ENCODE results near the gene NCOA3.

The NCOA3 gene

GRCh38 chr20:47598911-47599744 lies 97.4 kb downstream of the NCOA3 start:
- Mint-ChIP-seq H3K9me3 (no peaks in the 10 kb centered on the region), H3K27ac (no peak overlapping the region), H3K4me1 (peaks cover 56% of the 10 kb centered on the region), H3K27me3 (no peaks in the 10 kb centered on the region), H3K4me3 (no peak overlapping the region)
- DNase-seq (no peak), ATAC-seq (no peak)

- Mint-ChIP-seq H3K4me3 (no peak overlapping the region), H3K4me1 (peaks cover 69% of the 10 kb centered on the region), H3K9me3 (no peaks in the 10 kb centered on the region), H3K27ac (peak overlapping the region in 1 of 2 donors; percentile 79), H3K27me3 (no peaks in the 10 kb centered on the region)
- DNase-seq (no peak), ATAC-seq (no peak)
Measured at GRCh38 chr20:47600967-47601547, 99.4 kb downstream of the NCOA3 start.

GRCh38 chr20:47603260-47603659 lies 101.6 kb downstream of the NCOA3 start:
- Mint-ChIP-seq H3K9me3 (no peaks in the 10 kb centered on the region), H3K27ac (peak overlapping the region; percentile 47 to 86), H3K4me1 (peaks cover 75% of the 10 kb centered on the region), H3K4me3 (peak overlapping the region in 1 of 2 donors; percentile 28), H3K27me3 (no peaks in the 10 kb centered on the region)
- DNase-seq = no peak
- no peak for ATAC-seq

GRCh38 chr20:47605673-47606413 lies 104.2 kb downstream of the NCOA3 start:
- Mint-ChIP-seq H3K27ac (peak overlapping the region; percentile 94 to 99), H3K27me3 (no peaks in the 10 kb centered on the region), H3K4me3 (peak overlapping the region; percentile 52 to 54), H3K9me3 (no peaks in the 10 kb centered on the region), H3K4me1 (peaks cover 91% of the 10 kb centered on the region)
- DNase-seq (no peak), ATAC-seq (no peak)

GRCh38 chr20:47606414-47606982 lies 104.8 kb downstream of the NCOA3 start:
- peak overlapping the region; percentile 94 to 99 for H3K27ac Mint-ChIP-seq
- H3K9me3 Mint-ChIP-seq = no peaks in the 10 kb centered on the region
- ATAC-seq (no peak), DNase-seq (no peak)
- H3K4me3 Mint-ChIP-seq = peak overlapping the region; percentile 29 to 75
- H3K27me3 Mint-ChIP-seq = no peaks in the 10 kb centered on the region
- peaks cover 92% of the 10 kb centered on the region for H3K4me1 Mint-ChIP-seq

- H3K27me3 Mint-ChIP-seq = no peaks in the 10 kb centered on the region
- H3K9me3 Mint-ChIP-seq = no peaks in the 10 kb centered on the region
- DNase-seq (no peak), ATAC-seq (peak; percentile 50)
- H3K4me3 Mint-ChIP-seq = peak overlapping the region; percentile 29 to 75
- peak overlapping the region; percentile 94 to 99 for H3K27ac Mint-ChIP-seq
- peaks cover 94% of the 10 kb centered on the region for H3K4me1 Mint-ChIP-seq
Measured at GRCh38 chr20:47606983-47607613, 105.4 kb downstream of the NCOA3 start.

- Mint-ChIP-seq H3K27me3 (no peaks in the 10 kb centered on the region), H3K4me3 (no peak overlapping the region), H3K9me3 (no peaks in the 10 kb centered on the region), H3K4me1 (peaks cover 95% of the 10 kb centered on the region), H3K27ac (peak overlapping the region; percentile 40 to 74)
- DNase-seq = no peak
- ATAC-seq = no peak
Measured at GRCh38 chr20:47609001-47609400, 107.3 kb downstream of the NCOA3 start.

GRCh38 chr20:47610247-47610944 lies 108.7 kb downstream of the NCOA3 start:
- Mint-ChIP-seq H3K27me3 (no peaks in the 10 kb centered on the region), H3K4me1 (peaks cover 95% of the 10 kb centered on the region), H3K4me3 (peak overlapping the region; percentile 37 to 85), H3K9me3 (no peaks in the 10 kb centered on the region), H3K27ac (peak overlapping the region; percentile 96 to 98)
- DNase-seq (peak; percentile 40 to 69), ATAC-seq (peak; percentile 98)

- Mint-ChIP-seq H3K4me1 (peaks cover 93% of the 10 kb centered on the region), H3K27me3 (no peaks in the 10 kb centered on the region)
- peak; percentile 65 for ATAC-seq
Measured at GRCh38 chr20:47610945-47611250, 109.2 kb downstream of the NCOA3 start.

GRCh38 chr20:47611785-47612184 lies 110.1 kb downstream of the NCOA3 start:
- no peak for DNase-seq
- Mint-ChIP-seq H3K27ac (peak overlapping the region; percentile 54 to 98), H3K4me1 (peaks cover 90% of the 10 kb centered on the region), H3K9me3 (no peaks in the 10 kb centered on the region), H3K27me3 (no peaks in the 10 kb centered on the region), H3K4me3 (no peak overlapping the region)
- no peak for ATAC-seq

More at GRCh38 chr20:47610945-47611250, 109.2 kb downstream of the NCOA3 start:
- H3K27ac Mint-ChIP-seq = peak overlapping the region; percentile 96 to 98
- H3K4me3 Mint-ChIP-seq = peak overlapping the region; percentile 37 to 85
- DNase-seq = no peak
- no peaks in the 10 kb centered on the region for H3K9me3 Mint-ChIP-seq

GRCh38 chr20:47612670-47613069 lies 111.0 kb downstream of the NCOA3 start:
- peak overlapping the region in 1 of 2 donors; percentile 7 for H3K4me3 Mint-ChIP-seq
- ATAC-seq (no peak), DNase-seq (no peak)
- H3K27me3 Mint-ChIP-seq = no peaks in the 10 kb centered on the region
- H3K27ac Mint-ChIP-seq = peak overlapping the region; percentile 51 to 95
- no peaks in the 10 kb centered on the region for H3K9me3 Mint-ChIP-seq
- H3K4me1 Mint-ChIP-seq = peaks cover 91% of the 10 kb centered on the region

GRCh38 chr20:47614703-47615309 lies 113.1 kb downstream of the NCOA3 start:
- H3K4me1 Mint-ChIP-seq = peaks cover 76% of the 10 kb centered on the region
- peak overlapping the region in 1 of 2 donors; percentile 24 for H3K27ac Mint-ChIP-seq
- no peak overlapping the region for H3K4me3 Mint-ChIP-seq
- ATAC-seq = no peak
- DNase-seq = no peak
- no peaks in the 10 kb centered on the region for H3K27me3 Mint-ChIP-seq
- no peaks in the 10 kb centered on the region for H3K9me3 Mint-ChIP-seq

- Mint-ChIP-seq H3K4me1 (peaks cover 55% of the 10 kb centered on the region), H3K27ac (no peak overlapping the region)
- DNase-seq = no peak
Measured at GRCh38 chr20:47618479-47618878, 116.8 kb downstream of the NCOA3 start.

More at GRCh38 chr20:47618479-47618878, 116.8 kb downstream of the NCOA3 start:
- H3K27me3 Mint-ChIP-seq = no peaks in the 10 kb centered on the region
- no peaks in the 10 kb centered on the region for H3K9me3 Mint-ChIP-seq
- H3K4me3 Mint-ChIP-seq = no peak overlapping the region
- no peak for ATAC-seq
